ENCODE data around the gene PIP5K1A. TPM values are rescaled to one million over a fixed set of nuclear protein-coding genes. Genes with fewer than 3 reads are reported as not detected.

PIP5K1A gene, protein sequence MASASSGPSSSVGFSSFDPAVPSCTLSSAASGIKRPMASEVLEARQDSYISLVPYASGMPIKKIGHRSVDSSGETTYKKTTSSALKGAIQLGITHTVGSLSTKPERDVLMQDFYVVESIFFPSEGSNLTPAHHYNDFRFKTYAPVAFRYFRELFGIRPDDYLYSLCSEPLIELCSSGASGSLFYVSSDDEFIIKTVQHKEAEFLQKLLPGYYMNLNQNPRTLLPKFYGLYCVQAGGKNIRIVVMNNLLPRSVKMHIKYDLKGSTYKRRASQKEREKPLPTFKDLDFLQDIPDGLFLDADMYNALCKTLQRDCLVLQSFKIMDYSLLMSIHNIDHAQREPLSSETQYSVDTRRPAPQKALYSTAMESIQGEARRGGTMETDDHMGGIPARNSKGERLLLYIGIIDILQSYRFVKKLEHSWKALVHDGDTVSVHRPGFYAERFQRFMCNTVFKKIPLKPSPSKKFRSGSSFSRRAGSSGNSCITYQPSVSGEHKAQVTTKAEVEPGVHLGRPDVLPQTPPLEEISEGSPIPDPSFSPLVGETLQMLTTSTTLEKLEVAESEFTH
- total RNA-seq, result 10 to 100 TPM; 28.8 to 61.7 (median 47.1) TPM
- polyA plus RNA-seq, result 10 to 100 TPM; 31.2 to 46.1 (median 43.7) TPM
- long read RNA-seq, donor 1, transcript PIP5K1A-201 (15 exons, 3,767 nt), result major isoform, 6 of 38 reads
- long read RNA-seq, donor 1, partial matches to known transcripts, result 28 of 38 reads
- long read RNA-seq, donor 1, other reads (novel, unspliced or antisense), result 0 of 38 reads
- long read RNA-seq, donor 2, transcript PIP5K1A-201 (15 exons, 3,767 nt), result major isoform, 9 of 19 reads
- long read RNA-seq, donor 2, partial matches to known transcripts, result 8 of 19 reads
- long read RNA-seq, donor 2, other reads (novel, unspliced or antisense), result 0 of 19 reads
- long read RNA-seq, donor 3, transcript PIP5K1A-201 (15 exons, 3,767 nt), result major isoform, 6 of 8 reads
- long read RNA-seq, donor 3, partial matches to known transcripts, result 0 of 8 reads
- long read RNA-seq, donor 3, other reads (novel, unspliced or antisense), result 0 of 8 reads
- long read RNA-seq, donor 4, partial matches to known transcripts, result 1 of 9 reads
- long read RNA-seq, donor 4, other reads (novel, unspliced or antisense), result 4 of 9 reads
- long read RNA-seq, donor 5, transcript PIP5K1A-201 (15 exons, 3,767 nt), result major isoform, 18 of 45 reads
- long read RNA-seq, donor 5, transcript PIP5K1A-204 (15 exons, 3,737 nt), result minor isoform, 14 of 45 reads
- long read RNA-seq, donor 5, partial matches to known transcripts, result 0 of 45 reads
- long read RNA-seq, donor 5, other reads (novel, unspliced or antisense), result 13 of 45 reads
- long read RNA-seq, donor 6, result 0 reads
- long read RNA-seq, donor 7, partial matches to known transcripts, result 16 of 22 reads
- long read RNA-seq, donor 7, other reads (novel, unspliced or antisense), result 0 of 22 reads
- long read RNA-seq, donor 8, transcript PIP5K1A-201 (15 exons, 3,767 nt), result major isoform, 6 of 13 reads
- long read RNA-seq, donor 8, transcript PIP5K1A-204 (15 exons, 3,737 nt), result major isoform, 6 of 13 reads
- long read RNA-seq, donor 8, partial matches to known transcripts, result 0 of 13 reads
- long read RNA-seq, donor 8, other reads (novel, unspliced or antisense), result 0 of 13 reads
- long read RNA-seq, donor 9, transcript PIP5K1A-204 (15 exons, 3,737 nt), result major isoform, 5 of 36 reads
- long read RNA-seq, donor 9, partial matches to known transcripts, result 29 of 36 reads
- long read RNA-seq, donor 9, other reads (novel, unspliced or antisense), result 0 of 36 reads
- long read RNA-seq, donor 10, transcript PIP5K1A-201 (15 exons, 3,767 nt), result major isoform, 6 of 6 reads
- long read RNA-seq, donor 10, partial matches to known transcripts, result 0 of 6 reads
- long read RNA-seq, donor 10, other reads (novel, unspliced or antisense), result 0 of 6 reads

DNA sequence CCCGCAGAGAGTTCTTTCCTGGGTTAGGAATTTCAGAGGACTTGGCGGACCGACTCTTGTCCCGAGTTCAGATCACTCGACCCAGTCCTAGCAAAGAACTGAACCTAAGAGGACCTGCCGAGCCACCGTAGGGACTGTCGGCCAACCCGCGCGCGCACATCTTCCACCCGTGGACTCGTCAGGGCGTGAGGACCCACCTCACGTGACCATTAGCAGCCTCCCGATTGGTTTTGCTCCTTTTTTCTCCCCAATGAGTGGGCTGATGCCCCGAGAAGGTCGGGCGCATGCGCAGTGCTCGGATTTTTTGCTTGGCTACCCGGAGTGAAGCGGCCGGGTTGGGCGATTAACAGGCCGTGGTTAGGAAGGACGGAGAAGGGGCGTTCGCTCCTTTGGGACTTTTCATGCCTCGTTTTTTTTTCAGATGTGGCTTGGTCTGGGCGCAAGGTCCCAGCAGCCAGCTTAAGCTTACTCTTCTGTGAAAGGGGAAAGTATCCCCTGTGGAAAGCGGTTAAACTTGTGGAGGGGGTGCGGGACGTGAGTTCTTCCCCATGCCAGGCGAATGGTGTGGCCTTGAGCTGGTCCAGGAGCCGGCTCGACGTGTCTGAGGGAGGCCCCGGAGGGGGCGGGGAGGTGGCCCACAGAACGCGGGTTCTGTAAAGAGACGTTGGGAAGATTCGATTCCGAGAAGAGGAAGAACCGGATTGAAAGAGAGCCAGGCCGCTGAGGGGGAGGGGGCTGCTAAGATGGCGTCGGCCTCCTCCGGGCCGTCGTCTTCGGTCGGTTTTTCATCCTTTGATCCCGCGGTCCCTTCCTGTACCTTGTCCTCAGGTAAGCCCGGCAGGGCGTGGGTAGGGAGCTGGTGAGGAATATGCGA lies at the start of gene PIP5K1A:
PIP5K1A (plus strand) TSS at position 299 of the 874 bp plus-strand sequence; CDS start at position 744, 445 bp downstream.
- DNase-seq, result peak; percentile 99 to 100 (median 100)
- 0 to 1% (median 0%) methylated on average over 42 to 60 of the region's 60 CpGs for WGBS, 4 donors
- TF ChIP-seq, protein P1, sequence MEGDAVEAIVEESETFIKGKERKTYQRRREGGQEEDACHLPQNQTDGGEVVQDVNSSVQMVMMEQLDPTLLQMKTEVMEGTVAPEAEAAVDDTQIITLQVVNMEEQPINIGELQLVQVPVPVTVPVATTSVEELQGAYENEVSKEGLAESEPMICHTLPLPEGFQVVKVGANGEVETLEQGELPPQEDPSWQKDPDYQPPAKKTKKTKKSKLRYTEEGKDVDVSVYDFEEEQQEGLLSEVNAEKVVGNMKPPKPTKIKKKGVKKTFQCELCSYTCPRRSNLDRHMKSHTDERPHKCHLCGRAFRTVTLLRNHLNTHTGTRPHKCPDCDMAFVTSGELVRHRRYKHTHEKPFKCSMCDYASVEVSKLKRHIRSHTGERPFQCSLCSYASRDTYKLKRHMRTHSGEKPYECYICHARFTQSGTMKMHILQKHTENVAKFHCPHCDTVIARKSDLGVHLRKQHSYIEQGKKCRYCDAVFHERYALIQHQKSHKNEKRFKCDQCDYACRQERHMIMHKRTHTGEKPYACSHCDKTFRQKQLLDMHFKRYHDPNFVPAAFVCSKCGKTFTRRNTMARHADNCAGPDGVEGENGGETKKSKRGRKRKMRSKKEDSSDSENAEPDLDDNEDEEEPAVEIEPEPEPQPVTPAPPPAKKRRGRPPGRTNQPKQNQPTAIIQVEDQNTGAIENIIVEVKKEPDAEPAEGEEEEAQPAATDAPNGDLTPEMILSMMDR (IDR thresholded peaks at IDR 0.05), result no peak
- peak; percentile 72 to 95 for TF ChIP-seq POLR2A (IDR thresholded peaks at IDR 0.05)
- peak within 1 kb of the TSS; percentile 27 to 97 (median 62) for H3K4me3 ChIP-seq
- H3K9me3 ChIP-seq (replicated peaks in 1 of 3), result no peaks in the 10 kb centered on the region
- H3K27me3 ChIP-seq, result no peaks in the 10 kb centered on the region
- peaks cover 32 to 38% of the 10 kb centered on the region in 2 donors for H3K4me1 ChIP-seq (replicated peaks in 1 of 2)
- peaks cover 0 to 10% of the 10 kb centered on the region in 2 donors for H3K36me3 ChIP-seq (replicated peaks in 1 of 2)
- H3K27ac ChIP-seq, result peak within 1 kb of the TSS; percentile 61 to 99 (median 94)
- intact Hi-C loops (cut with DNase I), result loop anchor here (5.0 kb wide), 1 partner anchor 54 kb away; the partner anchor contains the start of gene PSMD4 (in 2 of the 2)

DNA sequence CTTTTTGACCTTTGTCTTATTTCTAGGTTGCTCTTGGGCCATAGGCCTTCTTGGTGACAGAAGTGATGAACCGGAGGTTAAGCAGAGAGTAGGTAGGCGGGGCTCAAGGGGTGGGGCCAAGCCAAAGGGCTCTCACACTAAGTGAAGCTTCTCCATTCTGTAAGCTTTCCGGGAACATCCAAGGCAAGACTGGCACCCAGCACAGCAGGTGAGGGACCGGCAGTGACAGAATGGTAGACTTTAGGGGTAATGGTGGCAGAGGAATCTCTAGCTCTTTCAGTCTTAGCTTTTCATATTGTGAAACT lies 41.9 kb upstream of the PIP5K1A start, which contains the start of gene TNFAIP8L2:
TNFAIP8L2 (plus strand) TSS at position 135 of the 305 bp plus-strand sequence. CDS start 2,049 bp downstream, outside the sequence.
- intact Hi-C loops (cut with DNase I), result loop anchor here in 1 of 2 donors (5.0 to 10.0 kb wide), 2 partner anchors 59 to 132 kb away; no protein-coding TSS in a partner anchor
- peak in 6 of 7 donors; percentile 35 to 69 (median 52) for DNase-seq
- peak within 1 kb of the TSS in 1 of 4 donors; percentile 30 for H3K4me3 ChIP-seq
- TF ChIP-seq POLR2A (IDR thresholded peaks at IDR 0.05), result no peak
- TF ChIP-seq, protein P1 (IDR thresholded peaks at IDR 0.05), result no peak
- H3K27me3 ChIP-seq, result no peaks in the 10 kb centered on the region
- H3K27ac ChIP-seq, result peak within 1 kb of the TSS in 1 of 5 donors; percentile 50
- 59 to 68% (median 62%) methylated on average over 4 of the region's 4 CpGs for WGBS, 4 donors
- H3K36me3 ChIP-seq (replicated peaks in 1 of 2), result peaks cover 0 to 42% of the 10 kb centered on the region in 2 donors
- no peaks in the 10 kb centered on the region for H3K9me3 ChIP-seq (replicated peaks in 1 of 3)
- H3K4me1 ChIP-seq (replicated peaks in 1 of 2), result no peaks in the 10 kb centered on the region

Measured in adrenal gland (tissue), 19 donors.